HepG2 (cell line): ENCODE data around the gene PID1. TPM values are rescaled to one million over a fixed set of nuclear protein-coding genes. Genes with fewer than 3 reads are reported as not detected.

Experiments
- ATAC-seq: fragments of 200-7000 bp; cut with Tn5 transposase; 3 replicates; pipeline ENCODE4 v1.9.1; 2020; ENCODE audit warnings: mild to moderate bottlenecking, moderate library complexity
- BruUV-seq: library from RNA; stranded (reverse); fragments of 400-500 nt; replicated peaks from 2 replicates; lab custom pipeline; 2021; lab: Mats Ljungman, UMichigan
- CTCF ChIA-PET: fragments of 300-600 bp; formaldehyde crosslinking; extraction: SDS; loops from one replicate; lab custom pipeline; 2021; ENCODE audit warnings: low total read pairs, inconsistent platforms, low intra/inter-chr PET ratio; lab: Yijun Ruan, JAX
- POLR2A ChIA-PET: fragments of 350-600 bp; sonication (Branson Sonifier 250); formaldehyde crosslinking; loops from one replicate; lab custom pipeline; 2020; ENCODE audit warnings: antibody characterized with exemption, inconsistent platforms; lab: Yijun Ruan, JAX
- DNase-seq: peaks from one replicate; pipeline ENCODE4 v3.0.0-alpha.2; 2015; ENCODE audit warnings: low spot score
- FAIRE-seq: peaks from 3 replicates; lab custom pipeline; 2011; peaks lifted over from hg19 to GRCh38; lab: Jason Lieb, UNC
- H2AFZ ChIP-seq: one replicate; pipeline ENCODE4 v1.6.1; 2011; ENCODE audit warnings: low read length, inconsistent platforms
- H3K27ac ChIP-seq: fragments of 300-600 bp; 3 replicates; pipeline ENCODE4 v1.8.0; 2011; ENCODE audit warnings: mixed run types, mild to moderate bottlenecking, mixed read lengths, low read length, inconsistent platforms; ENCODE audit not compliant: insufficient read depth; ENCODE audit errors: extremely low read length
- H3K27me3 ChIP-seq, 2 experiments: fragments of 200-600 bp in 1 of 2; 2 replicates in 1 of 2; 3 replicates in 1 of 2; pipeline versions ENCODE4 v1.6.0 to v1.8.0; 2011; ENCODE audit warnings: low read length in 2 of 2, mild to moderate bottlenecking in 2 of 2, moderate library complexity in 2 of 2, inconsistent platforms in 1 of 2; ENCODE audit not compliant: insufficient read depth in 2 of 2, control insufficient read depth in 1 of 2
- H3K36me3 ChIP-seq, 2 experiments: fragments of 200-600 bp in 1 of 2; replicated peaks in 1 of 2; 2 replicates in 1 of 2; 3 replicates in 1 of 2; pipeline versions ENCODE4 v1.5.1 to v1.8.0; 2011; ENCODE audit warnings: low read length in 2 of 2, inconsistent platforms in 1 of 2; ENCODE audit not compliant: insufficient read depth in 2 of 2, control insufficient read depth in 1 of 2
- H3K4me1 ChIP-seq: 2 replicates; pipeline ENCODE4 v1.5.1; 2012; ENCODE audit warnings: low read length, inconsistent platforms; ENCODE audit not compliant: insufficient read depth
- H3K4me2 ChIP-seq: 2 replicates; pipeline ENCODE4 v1.6.0; 2011; ENCODE audit warnings: low read depth, low read length, inconsistent platforms
- H3K4me3 ChIP-seq, 3 experiments: fragments of 200-600 bp in 1 of 3; sonication (generic), shearing (Covaris generic) in 1 of 3; replicated peaks in 1 of 3; 2 replicates each; pipeline ENCODE4 v1.5.1; 2011 to 2016; ENCODE audit warnings: low read length in 3 of 3, inconsistent platforms in 2 of 3, low read depth in 2 of 3, mild to moderate bottlenecking in 2 of 3, control low read depth in 1 of 3, mixed read lengths in 1 of 3; ENCODE audit not compliant: insufficient read depth in 1 of 3
- H3K79me2 ChIP-seq: one replicate; pipeline ENCODE4 v1.6.1; 2011; ENCODE audit warnings: low read length, inconsistent platforms; ENCODE audit not compliant: insufficient read depth
- H3K9ac ChIP-seq: 2 replicates; pipeline ENCODE4 v1.6.0; 2011; ENCODE audit warnings: mild to moderate bottlenecking, low read depth, low read length, inconsistent platforms; ENCODE audit not compliant: insufficient read depth
- H3K9me3 ChIP-seq: 2 replicates; pipeline ENCODE4 v1.5.1; 2012; ENCODE audit warnings: mild to moderate bottlenecking, low read length
- H4K20me1 ChIP-seq: 2 replicates; pipeline ENCODE4 v1.6.0; 2011; ENCODE audit warnings: inconsistent platforms, mild to moderate bottlenecking, low read length, moderate library complexity; ENCODE audit not compliant: insufficient read depth
- ARID2 ChIP-seq: sonication (generic); formaldehyde crosslinking; IDR thresholded peaks from 2 replicates; pipeline ENCODE4 v1.8.1; 2022; ENCODE audit warnings: mild to moderate bottlenecking, missing genetic modification reagents, borderline replicate concordance
- CBFB ChIP-seq: sonication (generic); formaldehyde crosslinking; IDR thresholded peaks from 2 replicates; pipeline ENCODE4 v1.4.0; 2020; ENCODE audit warnings: missing genetic modification reagents
- CCDC6 ChIP-seq: sonication (generic); formaldehyde crosslinking; IDR thresholded peaks from 2 replicates; pipeline ENCODE4 v1.8.1; 2022; ENCODE audit warnings: mild to moderate bottlenecking, missing genetic modification reagents, moderate library complexity
- HNRNPLL ChIP-seq: fragments of 200-400 bp; formaldehyde crosslinking; IDR thresholded peaks from 2 replicates; pipeline ENCODE4 v1.6.1; 2017; ENCODE audit warnings: mild to moderate bottlenecking, low read depth, low read length; ENCODE audit not compliant: poor library complexity, severe bottlenecking
- KLF13 ChIP-seq: sonication (generic); formaldehyde crosslinking; IDR thresholded peaks from 2 replicates; pipeline ENCODE4 v1.4.0; 2020; ENCODE audit warnings: mild to moderate bottlenecking, missing genetic modification reagents
- YEATS2 ChIP-seq: sonication (generic); formaldehyde crosslinking; IDR thresholded peaks from 2 replicates; pipeline ENCODE4 v1.4.0; 2020; ENCODE audit warnings: missing genetic modification reagents, borderline replicate concordance
- ZBTB1 ChIP-seq: sonication (generic); formaldehyde crosslinking; IDR thresholded peaks from 2 replicates; pipeline ENCODE4 v1.4.0; 2020; ENCODE audit warnings: missing genetic modification reagents, borderline replicate concordance
- ZBTB7A ChIP-seq: sonication (generic); formaldehyde crosslinking; IDR thresholded peaks from 2 replicates; pipeline ENCODE4 v1.8.0; 2022; ENCODE audit warnings: mild to moderate bottlenecking, missing genetic modification reagents
- ZBTB7B ChIP-seq: sonication (generic); formaldehyde crosslinking; IDR thresholded peaks from 2 replicates; pipeline ENCODE4 v1.4.0; 2020; ENCODE audit warnings: missing genetic modification reagents
- ZFP36L1 ChIP-seq: sonication (generic); formaldehyde crosslinking; IDR thresholded peaks from 2 replicates; pipeline ENCODE4 v1.8.0; 2022; ENCODE audit warnings: mild to moderate bottlenecking, missing genetic modification reagents, moderate library complexity
- ZNF207 ChIP-seq: fragments of 450-650 bp; IDR thresholded peaks from 2 replicates; pipeline ENCODE4 v1.6.1; 2016; ENCODE audit warnings: antibody characterized with exemption, borderline replicate concordance
- ZNF329 ChIP-seq: sonication (generic); formaldehyde crosslinking; IDR thresholded peaks from 2 replicates; pipeline ENCODE4 v1.9.0; 2021; ENCODE audit warnings: low read depth, mild to moderate bottlenecking, missing genetic modification reagents
- ZNF468 ChIP-seq: sonication (generic); formaldehyde crosslinking; IDR thresholded peaks from 2 replicates; pipeline ENCODE4 v1.8.0; 2022; ENCODE audit warnings: mild to moderate bottlenecking, moderate library complexity, missing genetic modification reagents
- ZNF670 ChIP-seq: sonication (generic); formaldehyde crosslinking; IDR thresholded peaks from 2 replicates; pipeline ENCODE4 v1.8.0; 2022; ENCODE audit warnings: mild to moderate bottlenecking, missing genetic modification reagents, borderline replicate concordance
- WGBS: methylation state at CpG from one replicate; pipeline ENCODE4 v1.1.6; 2017; ENCODE audit warnings: low lambda C conversion rate; 5-methylcytosine and 5-hydroxymethylcytosine counted together
- in situ Hi-C: cut with HindIII; loops from 2 replicates; pipeline ENCODE4 v1.10.0; 2017; ENCODE audit warnings: low pct_unique_long_range_greater_than_20kb; ENCODE audit not compliant: extremely low pct_ligation_motif_present
- intact Hi-C: fragments of 100-400 bp; cut with micrococcal nuclease; formaldehyde crosslinking; loops from one replicate; pipeline ENCODE4 v1.10.0; 2022; ENCODE audit not compliant: unreplicated experiment
- polyA plus RNA-seq, 8 experiments: library from polyadenylated mRNA; depleted of rRNA in 3 of 8; stranded (reverse) in 7 of 8; unstranded in 1 of 8; fragments of >200 nt; fragmentation: Illumina TruSeq in 4 of 8; extraction: Trizol in 4 of 8; gene quantifications; 2 replicates each; pipeline versions ENCODE4 v1.2.1 to v1.2.3, GENCODE V29; 2011 to 2016; ENCODE audit warnings: low read depth in 4 of 8, missing spikeins in 1 of 8, mixed read lengths in 1 of 8; ENCODE audit not compliant: insufficient read depth in 1 of 8
- total RNA-seq, 5 experiments: library from RNA; depleted of rRNA; stranded (reverse); fragments of >200 nt; fragmentation: Illumina TruSeq; extraction: Trizol; gene quantifications; 2 replicates each; pipeline ENCODE4 v1.2.3, GENCODE V29; 2016; ENCODE audit warnings: low read depth in 1 of 5
- TF ChIP-seq, protein P1 (sequence below): sonication (generic); formaldehyde crosslinking; IDR thresholded peaks from 2 replicates; pipeline ENCODE4 v1.4.0; 2020; ENCODE audit warnings: missing genetic modification reagents, low read depth, mild to moderate bottlenecking, borderline replicate concordance
- TF ChIP-seq, protein P2 (sequence below): sonication (generic); formaldehyde crosslinking; IDR thresholded peaks from 2 replicates; pipeline ENCODE4 v1.9.0; 2021; ENCODE audit warnings: missing genetic modification reagents, borderline replicate concordance

PID1 gene
- total and polyA plus RNA-seq, 2 of the 13 experiments (the other 11 are each of a cell fraction or from before 2014, with no cell fraction given): 0.15 to 0.18 TPM

DNA sequence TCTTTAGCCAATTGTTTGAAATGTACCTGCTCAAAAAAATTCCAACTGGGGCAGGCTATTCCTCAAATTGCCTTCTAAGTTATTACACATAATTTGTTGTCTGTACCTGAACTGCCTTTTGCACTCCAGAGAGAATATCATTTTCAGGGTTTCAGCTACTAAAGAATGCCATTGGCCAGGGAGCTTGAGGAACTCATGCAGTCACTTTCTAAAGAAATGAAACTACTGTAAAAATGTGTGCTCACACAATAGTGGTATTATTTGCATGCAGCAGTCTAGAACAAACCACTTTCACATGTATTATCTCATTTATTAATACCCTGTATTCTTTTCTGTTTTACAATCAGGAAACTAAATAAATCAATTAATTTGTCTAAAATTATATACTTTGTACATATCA is 152.2 kb downstream of the PID1 start (continued):
- TF ChIP-seq ARID2 (CRISPR knock-in tag) (no peak), ZFP36L1 (CRISPR knock-in tag) (no peak)
- TF ChIP-seq, all 625 proteins: peak for 0

DNA sequence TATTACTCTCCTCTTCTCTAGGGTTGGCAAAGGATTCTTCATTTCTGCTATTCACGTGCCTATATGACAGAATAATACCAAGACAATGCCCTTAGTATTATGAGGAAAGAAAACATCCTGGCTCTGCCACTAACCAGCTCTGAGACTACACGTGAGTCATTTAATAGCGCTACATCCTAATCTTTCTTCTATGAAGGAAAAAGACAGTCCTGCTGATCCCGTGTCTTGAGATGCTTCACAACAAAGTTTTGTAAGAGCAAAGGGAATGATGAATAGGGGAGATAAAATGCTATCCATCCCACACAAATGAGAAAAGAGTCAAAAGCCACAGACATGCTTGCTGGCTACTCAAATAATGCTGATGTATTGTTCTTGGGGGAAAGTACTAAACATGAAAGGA is 152.8 kb downstream of the PID1 start:
- Histone ChIP-seq H3K79me2 (no peaks in the 10 kb centered on the region), H3K27ac (no peak overlapping the region), H3K9me3 (peaks cover 87% of the 10 kb centered on the region), H3K9ac (no peak overlapping the region), H3K4me1 (no peaks in the 10 kb centered on the region), H3K4me2 (no peak overlapping the region), H3K27me3 (no peaks in the 10 kb centered on the region), H3K36me3 (no peaks in the 10 kb centered on the region), H3K4me3 (no peak overlapping the region), H2AFZ (no peak overlapping the region), H4K20me1 (no peaks in the 10 kb centered on the region)
- ATAC-seq: no peak
- DNase-seq: no peak
- BruUV-seq: no TSS peak
- ChIA-PET CTCF (no interaction called here), POLR2A (no interaction called here)
- intact Hi-C loops (no loop called here), in situ Hi-C loops (no loop called here)
- no peak for FAIRE-seq
- 49% methylated on average over 4 of the region's 4 CpGs for WGBS
- TF ChIP-seq ZBTB7B: no peak
- TF ChIP-seq YEATS2 (CRISPR knock-in tag): no peak

DNA sequence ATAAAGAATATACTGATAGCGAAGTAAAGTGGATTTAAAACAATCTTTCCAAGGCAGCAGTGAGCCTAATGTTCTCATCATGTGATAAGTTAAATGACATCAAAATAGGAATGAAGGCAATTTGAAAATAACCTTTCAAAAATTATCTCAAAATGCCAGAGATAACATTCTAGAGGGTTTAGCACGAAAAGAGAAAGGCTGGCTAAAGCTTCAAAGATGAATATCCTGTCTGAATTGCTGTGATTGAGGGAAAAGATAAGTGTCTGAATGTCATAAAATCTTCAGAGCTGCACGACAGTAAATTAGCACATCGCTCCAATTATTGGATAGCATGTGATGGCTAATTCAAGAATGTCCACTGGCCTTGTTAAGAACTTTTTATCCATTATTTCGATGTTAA is 159.3 kb downstream of the PID1 start:
- no TSS peak for BruUV-seq
- 41% methylated on average over 5 of the region's 5 CpGs for WGBS
- no peaks in the 10 kb centered on the region for H3K27me3 ChIP-seq
- no peak overlapping the region for H3K9ac ChIP-seq
- H3K4me2 ChIP-seq: no peak overlapping the region
- no peaks in the 10 kb centered on the region for H3K79me2 ChIP-seq
- no peaks in the 10 kb centered on the region for H3K36me3 ChIP-seq
- FAIRE-seq: no peak
- intact Hi-C loops: no loop called here
- DNase-seq: no peak
- CTCF ChIA-PET: no interaction called here
- H2AFZ ChIP-seq: no peak overlapping the region
- in situ Hi-C loops: no loop called here
- ATAC-seq: no peak
- POLR2A ChIA-PET: no interaction called here
- no peaks in the 10 kb centered on the region for H4K20me1 ChIP-seq
- H3K4me1 ChIP-seq: no peaks in the 10 kb centered on the region
- no peak overlapping the region for H3K4me3 ChIP-seq
- no peak overlapping the region for H3K27ac ChIP-seq
- peaks cover 89% of the 10 kb centered on the region for H3K9me3 ChIP-seq
- TF ChIP-seq, protein P1, sequence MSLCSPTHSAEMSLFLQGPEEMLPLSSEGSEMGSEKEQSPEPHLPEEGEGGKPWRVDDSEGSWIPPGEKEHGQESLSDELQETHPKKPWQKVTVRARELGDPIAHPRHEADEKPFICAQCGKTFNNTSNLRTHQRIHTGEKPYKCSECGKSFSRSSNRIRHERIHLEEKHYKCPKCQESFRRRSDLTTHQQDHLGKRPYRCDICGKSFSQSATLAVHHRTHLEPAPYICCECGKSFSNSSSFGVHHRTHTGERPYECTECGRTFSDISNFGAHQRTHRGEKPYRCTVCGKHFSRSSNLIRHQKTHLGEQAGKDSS (CRISPR knock-in tag): no peak
- TF ChIP-seq CCDC6 (CRISPR knock-in tag): no peak
- no peak for TF ChIP-seq ZNF329 (CRISPR knock-in tag)
- no peak for TF ChIP-seq ZBTB7A (CRISPR knock-in tag)
- no peak for TF ChIP-seq ZNF207
- TF ChIP-seq ZBTB1 (CRISPR knock-in tag): no peak
- no peak for TF ChIP-seq HNRNPLL
- TF ChIP-seq KLF13 (CRISPR knock-in tag): no peak
- no peak for TF ChIP-seq ZNF670 (CRISPR knock-in tag)
- TF ChIP-seq CBFB (CRISPR knock-in tag): no peak
- TF ChIP-seq ZNF468 (CRISPR knock-in tag): no peak
- TF ChIP-seq, protein P2, sequence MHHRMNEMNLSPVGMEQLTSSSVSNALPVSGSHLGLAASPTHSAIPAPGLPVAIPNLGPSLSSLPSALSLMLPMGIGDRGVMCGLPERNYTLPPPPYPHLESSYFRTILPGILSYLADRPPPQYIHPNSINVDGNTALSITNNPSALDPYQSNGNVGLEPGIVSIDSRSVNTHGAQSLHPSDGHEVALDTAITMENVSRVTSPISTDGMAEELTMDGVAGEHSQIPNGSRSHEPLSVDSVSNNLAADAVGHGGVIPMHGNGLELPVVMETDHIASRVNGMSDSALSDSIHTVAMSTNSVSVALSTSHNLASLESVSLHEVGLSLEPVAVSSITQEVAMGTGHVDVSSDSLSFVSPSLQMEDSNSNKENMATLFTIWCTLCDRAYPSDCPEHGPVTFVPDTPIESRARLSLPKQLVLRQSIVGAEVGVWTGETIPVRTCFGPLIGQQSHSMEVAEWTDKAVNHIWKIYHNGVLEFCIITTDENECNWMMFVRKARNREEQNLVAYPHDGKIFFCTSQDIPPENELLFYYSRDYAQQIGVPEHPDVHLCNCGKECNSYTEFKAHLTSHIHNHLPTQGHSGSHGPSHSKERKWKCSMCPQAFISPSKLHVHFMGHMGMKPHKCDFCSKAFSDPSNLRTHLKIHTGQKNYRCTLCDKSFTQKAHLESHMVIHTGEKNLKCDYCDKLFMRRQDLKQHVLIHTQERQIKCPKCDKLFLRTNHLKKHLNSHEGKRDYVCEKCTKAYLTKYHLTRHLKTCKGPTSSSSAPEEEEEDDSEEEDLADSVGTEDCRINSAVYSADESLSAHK (CRISPR knock-in tag): no peak
